ENCODE measurements around the gene ZNF723.
"Not testable (repeated sequence)": the region's sequence is repeated elsewhere in the genome, so short reads cannot be mapped to it uniquely, and the experiment has no call there.

ZNF723 gene

DNA sequence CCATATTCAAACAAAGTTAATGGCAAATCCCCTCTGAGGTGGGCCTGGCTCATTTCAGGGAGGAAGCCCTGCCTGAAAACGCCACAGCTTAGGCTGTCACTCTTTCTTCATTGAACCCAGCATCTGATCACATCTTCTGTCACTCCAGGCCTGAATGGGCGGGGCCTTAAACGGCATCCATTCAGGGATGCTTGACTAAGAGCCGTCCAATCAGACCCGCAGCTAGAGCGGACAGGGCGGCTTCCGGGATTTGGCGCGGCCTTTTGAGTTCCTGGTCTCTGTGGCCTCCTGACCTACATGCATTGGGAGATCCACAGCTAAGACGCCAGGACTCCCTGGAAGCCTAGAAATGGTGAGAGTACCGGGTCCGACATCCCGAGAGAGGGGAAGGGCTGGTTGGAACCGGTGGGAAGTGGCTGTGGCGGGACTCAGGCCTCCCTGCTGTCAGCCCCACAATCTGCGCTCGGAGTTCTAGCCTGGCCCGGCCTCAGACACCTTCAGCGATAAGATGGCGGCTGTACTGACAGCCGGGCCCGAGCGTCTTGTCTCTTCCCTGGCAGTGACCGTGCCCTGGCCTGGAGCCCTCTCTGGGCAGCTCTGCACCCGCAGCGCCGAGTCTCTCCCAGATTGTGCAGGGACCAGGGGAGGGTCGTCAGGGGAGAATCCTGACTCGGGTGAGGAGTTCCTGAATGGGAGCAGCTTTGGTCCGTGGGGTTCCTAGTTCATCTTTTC is at the start of gene ZNF723:
TSS of gene ZNF723 (plus strand) at position 261 of the 732 bp plus-strand sequence. CDS start at position 350, 89 bp downstream.
- DNase-seq = no peak

DNA sequence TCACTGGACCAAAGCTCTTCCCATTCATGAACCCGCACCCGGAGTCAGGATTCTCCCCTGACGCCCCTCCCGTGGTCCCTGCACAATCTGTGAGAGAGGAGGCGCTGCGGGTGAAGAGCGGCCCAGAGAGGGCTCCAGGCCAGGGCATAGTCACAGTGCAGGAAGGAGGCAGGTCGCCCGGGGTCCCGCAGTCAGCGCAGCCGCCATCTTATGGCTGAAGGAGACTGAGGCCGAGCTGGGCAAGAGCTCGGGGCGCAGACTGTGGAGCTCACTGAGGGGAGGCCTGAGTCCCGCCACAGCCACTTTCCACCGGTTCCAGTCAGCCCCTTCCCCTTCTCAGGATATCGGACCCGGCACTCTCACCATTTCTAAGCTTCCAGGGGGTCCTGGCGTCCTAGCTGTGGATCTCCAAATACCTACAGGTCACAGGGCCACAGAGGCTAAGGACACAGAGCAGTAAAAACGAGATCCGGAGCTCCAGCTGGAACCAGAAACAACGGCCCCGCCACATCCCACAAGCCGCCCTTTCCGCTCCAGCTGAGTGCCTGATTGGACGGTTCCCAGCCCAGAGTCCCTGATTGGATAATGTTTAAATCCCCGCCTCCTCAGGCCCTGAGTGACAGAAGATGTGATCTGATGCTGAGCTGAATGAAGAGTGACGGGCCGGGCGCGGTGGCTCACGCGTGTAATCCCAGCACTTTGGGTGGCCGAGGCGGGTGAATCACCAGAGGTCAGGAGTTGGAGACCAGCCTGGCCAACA is 48.3 kb upstream of the ZNF723 start, which contains the start of gene ZNF99:
TSS of gene ZNF99 (minus strand) at position 501 of the 760 bp plus-strand sequence. CDS start at position 366, 135 bp downstream.
- DNase-seq = no peak

DNA sequence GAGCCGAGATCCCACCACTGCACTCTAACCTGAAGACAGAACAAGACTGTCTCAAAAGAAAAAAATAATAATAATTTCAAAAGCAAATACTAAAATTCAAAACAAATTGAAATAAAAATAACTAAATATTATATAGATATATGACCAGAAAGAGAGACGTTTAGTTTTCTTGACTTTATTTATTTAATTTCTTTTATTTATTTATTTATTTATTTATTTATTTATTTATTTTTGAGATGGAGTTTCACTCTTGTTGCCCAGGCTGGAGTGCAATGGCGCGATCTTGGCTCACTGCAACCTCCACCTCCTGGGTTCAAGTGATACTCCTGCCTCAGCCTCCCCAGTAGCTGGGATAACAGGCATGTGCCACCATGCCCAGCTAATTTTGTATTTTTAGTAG is 39.2 kb upstream of the ZNF723 start:
- not testable (repeated sequence) for DNase-seq

DNA sequence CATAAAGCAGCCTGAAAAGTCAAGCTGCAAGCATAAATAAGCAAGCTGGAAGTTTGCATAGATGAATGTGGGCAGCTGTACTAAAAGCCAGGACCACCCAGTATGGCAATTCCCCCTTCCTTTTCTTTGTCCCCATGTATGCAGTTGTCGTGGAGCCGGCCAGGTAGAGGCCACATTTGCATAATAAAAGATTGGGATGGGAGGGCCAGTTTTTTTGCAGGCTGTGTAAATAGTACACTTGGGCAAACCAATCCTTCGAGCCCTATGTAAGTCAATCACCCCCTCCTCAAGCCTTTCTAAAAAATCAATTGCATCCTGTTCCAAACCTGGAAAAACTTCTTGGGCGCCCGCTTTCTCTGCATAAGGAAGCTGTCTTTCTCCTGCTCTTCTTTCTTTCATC is 35.1 kb upstream of the ZNF723 start:
- DNase-seq = no peak

DNA sequence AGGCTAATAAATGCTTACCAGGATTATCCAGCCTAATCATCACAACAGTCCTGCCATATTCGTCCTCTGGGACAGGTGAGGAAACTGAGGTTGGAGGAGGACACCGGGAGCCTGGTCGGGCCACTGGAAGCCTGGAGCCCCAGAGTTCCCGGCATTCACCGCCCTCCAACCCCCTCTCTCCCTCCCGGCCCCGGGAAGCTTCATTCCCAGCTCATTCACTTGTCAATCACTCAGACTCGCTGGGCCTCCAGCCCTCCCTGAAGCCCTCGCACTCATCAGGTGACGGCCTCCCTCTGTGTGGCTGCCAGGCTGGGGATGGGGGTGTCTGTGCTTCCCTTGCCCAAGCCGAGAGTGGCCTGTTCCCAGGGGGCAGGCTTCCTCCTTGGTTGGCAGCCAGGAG is 25.7 kb upstream of the ZNF723 start:
- no peak for DNase-seq

DNA sequence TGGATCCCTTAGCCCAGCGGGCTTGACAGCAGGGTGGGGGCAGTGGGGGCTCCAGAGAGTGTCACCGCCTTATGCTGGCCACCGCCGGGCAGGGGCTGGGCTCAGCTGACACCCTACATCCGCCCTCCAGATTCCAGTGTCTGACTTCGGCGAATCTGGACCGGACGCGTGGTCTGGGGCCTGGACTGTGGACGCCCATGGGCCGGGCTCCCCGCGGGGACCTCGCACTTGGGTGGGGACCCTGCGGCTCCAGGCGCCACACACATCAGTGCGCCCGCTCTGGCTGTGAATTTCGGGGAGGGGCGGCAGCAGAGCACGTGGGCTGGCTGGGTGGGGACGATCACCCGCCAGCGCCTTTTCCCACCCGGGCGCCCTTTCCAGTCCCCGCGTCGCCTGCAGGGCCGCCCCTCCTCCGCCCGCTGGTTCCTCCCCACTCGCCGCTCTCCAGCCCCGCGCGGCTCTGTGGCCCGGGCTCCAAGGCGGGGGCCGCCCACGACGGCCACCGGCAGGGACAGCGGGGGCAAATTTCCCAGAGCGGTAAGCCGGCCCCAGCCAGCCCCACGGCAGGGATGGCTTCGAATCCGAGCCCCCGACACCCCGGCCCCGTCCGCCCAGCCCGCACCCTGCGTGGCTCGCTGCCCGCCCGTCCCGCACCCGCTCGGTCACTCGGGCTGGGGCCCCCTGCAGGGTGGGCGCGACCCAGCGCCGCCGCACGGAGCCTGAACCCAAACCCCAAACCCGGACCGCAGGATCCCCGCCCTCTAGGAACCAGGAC is 24.8 kb upstream of the ZNF723 start:
- DNase-seq = no peak

DNA sequence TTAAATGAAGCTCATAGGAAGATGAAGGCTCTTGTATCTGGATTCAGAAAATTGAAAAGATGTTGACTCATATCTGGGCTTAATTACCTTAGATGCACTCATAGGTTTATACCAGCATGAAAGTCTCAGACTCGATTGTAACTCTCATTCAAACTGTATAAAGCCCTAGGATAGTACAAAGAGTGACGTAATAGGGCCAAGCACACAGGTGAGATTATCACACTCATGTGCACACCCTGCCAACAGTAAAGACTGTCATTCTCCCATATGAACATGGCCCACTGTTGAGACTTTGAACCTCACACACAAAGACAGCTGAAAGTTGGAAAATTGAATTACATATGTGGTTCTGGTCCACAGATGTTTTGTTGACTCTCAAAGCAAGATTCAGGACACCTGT is 18.0 kb upstream of the ZNF723 start:
- DNase-seq = no peak

DNA sequence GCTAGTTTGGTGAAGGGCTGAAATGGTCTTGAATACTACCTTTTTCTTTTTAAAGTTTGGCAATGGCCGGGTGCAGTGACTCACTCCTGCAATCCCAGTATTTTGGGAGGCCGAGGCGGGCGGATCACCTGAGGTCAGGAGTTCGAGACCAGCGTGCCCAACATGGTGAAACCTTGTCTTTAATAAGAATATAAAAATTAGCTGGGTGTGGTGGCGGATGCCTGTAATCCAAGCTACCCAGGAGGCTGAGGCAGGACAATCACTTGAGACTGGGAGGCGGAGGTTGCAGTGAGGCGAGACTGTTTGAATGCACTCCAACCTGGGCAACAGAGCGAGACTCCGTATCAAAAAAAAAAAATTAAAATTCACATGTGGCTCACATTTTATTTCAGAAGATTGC is 880 bp upstream of the ZNF723 start:
- no peak for DNase-seq

DNA sequence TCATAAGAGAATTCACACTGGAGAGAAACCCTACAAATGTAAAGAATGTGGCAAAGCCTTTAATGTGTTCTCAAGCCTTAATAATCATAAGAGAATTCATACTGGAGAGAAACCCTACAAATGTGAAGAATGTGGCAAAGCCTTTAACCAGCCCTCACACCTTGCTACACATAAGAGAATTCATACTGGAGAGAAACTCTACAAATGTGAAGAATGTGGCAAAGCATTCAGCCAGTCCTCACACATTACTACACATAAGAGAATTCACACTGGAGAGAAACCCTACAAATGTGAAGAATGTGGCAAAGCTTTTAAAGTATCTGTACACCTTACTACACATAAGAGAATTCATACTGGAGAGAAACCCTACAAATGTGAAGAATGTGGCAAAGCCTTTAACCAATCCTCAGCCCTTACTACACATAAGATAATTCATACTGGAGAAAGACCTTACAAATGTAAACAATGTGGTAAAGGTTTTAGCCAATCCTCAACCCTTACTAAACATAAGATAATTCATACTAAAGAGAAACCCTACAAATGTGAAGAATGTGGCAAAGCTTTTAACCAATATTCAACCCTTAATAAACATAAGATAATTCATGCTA is 25.7 kb downstream of the ZNF723 start:
- not testable (repeated sequence) for DNase-seq

DNA sequence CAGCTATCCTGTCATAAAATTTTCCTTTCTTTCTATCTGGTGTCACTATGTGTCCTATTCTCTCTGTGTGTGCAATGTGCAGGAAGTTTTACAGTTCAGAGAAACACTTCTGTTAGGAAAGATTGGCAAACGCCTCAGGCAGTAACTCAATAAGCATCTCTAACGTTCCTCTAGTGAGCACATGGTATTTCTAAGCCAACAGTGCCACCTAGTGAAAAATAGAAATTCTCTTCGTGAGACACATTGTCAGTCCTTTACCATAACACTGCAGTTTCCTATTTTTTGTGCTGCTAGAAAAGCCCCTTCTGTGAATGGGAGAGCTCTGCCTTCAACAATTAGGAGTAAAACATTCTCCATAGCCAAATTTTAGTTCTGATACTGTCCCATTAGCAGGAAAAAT is 50.7 kb downstream of the ZNF723 start:
- no peak for DNase-seq

DNA sequence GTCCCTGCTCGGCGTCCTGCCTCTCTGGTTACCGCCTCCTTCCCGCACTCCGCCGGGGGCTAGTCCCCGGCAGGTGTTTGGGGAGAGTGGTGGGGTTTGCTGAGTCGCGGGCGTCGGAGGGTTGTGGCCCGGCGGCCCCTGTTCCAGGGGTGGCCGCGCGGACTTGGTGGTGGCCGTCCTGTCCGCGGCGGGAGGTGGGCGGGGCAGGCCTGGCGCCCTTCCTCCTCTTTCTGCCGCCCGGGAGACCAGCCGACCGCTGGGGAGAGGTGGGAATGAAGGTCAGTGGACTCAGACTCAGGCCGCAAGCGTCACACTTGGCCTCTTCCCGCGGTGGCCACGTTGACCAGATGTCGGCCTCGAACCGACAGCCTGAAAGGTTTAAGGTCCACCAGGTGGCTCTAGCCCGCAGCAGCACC is 61.8 kb downstream of the ZNF723 start:
- DNase-seq = no peak

DNA sequence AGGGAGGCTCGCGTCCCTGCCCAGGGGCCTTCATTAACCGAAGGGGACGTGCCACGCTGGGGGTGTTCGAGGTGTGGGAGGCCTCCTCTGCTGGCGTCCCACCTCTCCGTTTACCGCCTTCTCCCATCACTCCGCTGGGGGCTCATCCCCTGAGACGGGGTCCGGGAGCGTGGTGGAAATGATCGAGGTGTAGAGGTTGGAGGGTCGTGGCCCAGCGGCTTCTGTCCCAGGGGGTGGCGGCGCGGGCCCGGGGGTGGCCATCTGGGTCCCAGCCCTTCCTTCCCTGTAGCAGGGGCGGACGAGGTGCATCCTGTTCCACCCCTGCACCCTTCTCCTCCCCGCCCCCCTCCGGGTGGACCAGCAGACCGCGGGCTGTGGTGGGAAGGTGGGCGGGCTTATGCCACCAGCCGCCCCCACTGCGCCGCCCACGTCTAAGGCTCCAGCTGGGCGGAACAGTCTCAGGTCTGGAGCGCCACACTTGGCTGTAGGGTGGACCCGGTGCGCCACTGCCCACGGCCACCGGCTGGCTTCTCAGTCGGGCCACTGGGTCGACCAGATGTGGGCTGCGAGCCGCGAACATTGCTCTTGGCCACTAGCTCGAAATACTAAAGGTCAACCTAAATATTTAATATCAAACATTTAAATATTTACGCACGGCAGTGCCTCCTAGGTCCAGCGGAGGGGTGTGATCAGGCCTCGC is 69.5 kb downstream of the ZNF723 start:
- DNase-seq = no peak
